HG03039 (cell line): ENCODE data around the gene C1orf159.
"Not testable (repeated sequence)": the region's sequence is repeated elsewhere in the genome, so short reads cannot be mapped to it uniquely, and the experiment has no call there.

Experiments used
- ATAC-seq: cut with Tn5 transposase; IDR thresholded peaks from one replicate; pipeline ENCODE4 v1.9.1; 2021; ENCODE audit warnings: mild to moderate bottlenecking, moderate library complexity; ENCODE audit not compliant: unreplicated experiment

Gene C1orf159

GRCh38 chr1:1082239-1082775 is 33.6 kb downstream of the C1orf159 start:
- ATAC-seq, result no peak

- ATAC-seq, result no peak
These were observed 34.3 kb downstream of the C1orf159 start for GRCh38 chr1:1081311-1082238.

- no peak for ATAC-seq
These were observed 35.0 kb downstream of the C1orf159 start for GRCh38 chr1:1080951-1081310.

- no peak for ATAC-seq
These were observed 35.6 kb downstream of the C1orf159 start for GRCh38 chr1:1080122-1080757.

- ATAC-seq, result no peak
These were observed 36.3 kb downstream of the C1orf159 start for GRCh38 chr1:1079408-1080121.

GRCh38 chr1:1077396-1077795 is 38.5 kb downstream of the C1orf159 start:
- not testable (repeated sequence) for ATAC-seq

GRCh38 chr1:1075148-1075935 is 40.5 kb downstream of the C1orf159 start:
- no peak for ATAC-seq

- ATAC-seq, result no peak
These were observed 41.2 kb downstream of the C1orf159 start for GRCh38 chr1:1074631-1075147.

GRCh38 chr1:1073743-1074587 is 41.9 kb downstream of the C1orf159 start, which contains the start of gene RNF223:
RNF223 (minus strand) TSS chr1:1074306; CDS start chr1:1072566, 1,740 bp downstream.
- no peak for ATAC-seq

- no peak for ATAC-seq
These were observed 42.8 kb downstream of the C1orf159 start for GRCh38 chr1:1072849-1073742.

GRCh38 chr1:1072299-1072848 is 43.5 kb downstream of the C1orf159 start:
- ATAC-seq, result no peak

GRCh38 chr1:1071486-1072298 is 44.2 kb downstream of the C1orf159 start:
- ATAC-seq, result no peak

GRCh38 chr1:1069711-1070676 is 45.9 kb downstream of the C1orf159 start:
- ATAC-seq, result no peak

GRCh38 chr1:1069056-1069710 is 46.7 kb downstream of the C1orf159 start:
- peak; percentile 48 for ATAC-seq

GRCh38 chr1:1068517-1069055 is 47.3 kb downstream of the C1orf159 start:
- ATAC-seq, result no peak
